Cortex of kidney (tissue), 1 donor: ENCODE measurements around the gene HCAR2.
"Not testable (repeated sequence)": the region's sequence is repeated elsewhere in the genome, so short reads cannot be mapped to it uniquely, and the experiment has no call there.

Experiments
- DNase-seq: peaks from one replicate; lab custom pipeline; 2025; lab: John Stamatoyannopoulos, UW

The HCAR2 gene

DNA sequence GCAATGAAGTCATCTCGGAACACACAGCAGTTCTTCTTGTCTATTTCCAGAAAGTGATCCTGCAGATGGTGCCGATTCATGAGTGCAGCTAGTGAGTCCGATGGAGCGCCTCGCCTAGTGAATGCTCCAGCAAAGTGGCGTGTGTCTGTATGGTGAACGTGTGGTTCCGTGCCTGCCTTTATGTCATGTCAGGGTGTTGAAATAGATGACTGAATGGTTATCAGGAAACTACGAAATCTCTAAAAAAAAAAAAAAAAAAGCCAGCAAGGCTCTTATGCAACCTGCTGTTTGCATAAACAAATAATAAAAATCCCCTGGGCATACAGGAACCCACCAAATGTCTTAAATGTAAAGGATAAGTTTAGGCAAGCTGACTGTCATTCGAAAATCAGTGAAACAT lies 13.5 kb upstream of the HCAR2 start, which contains the start of gene HCAR3:
Gene HCAR3 (minus strand): TSS at position 154 of the 400 bp plus-strand sequence. CDS start 74 bp downstream, at position 80.
- not testable (repeated sequence) for DNase-seq

DNA sequence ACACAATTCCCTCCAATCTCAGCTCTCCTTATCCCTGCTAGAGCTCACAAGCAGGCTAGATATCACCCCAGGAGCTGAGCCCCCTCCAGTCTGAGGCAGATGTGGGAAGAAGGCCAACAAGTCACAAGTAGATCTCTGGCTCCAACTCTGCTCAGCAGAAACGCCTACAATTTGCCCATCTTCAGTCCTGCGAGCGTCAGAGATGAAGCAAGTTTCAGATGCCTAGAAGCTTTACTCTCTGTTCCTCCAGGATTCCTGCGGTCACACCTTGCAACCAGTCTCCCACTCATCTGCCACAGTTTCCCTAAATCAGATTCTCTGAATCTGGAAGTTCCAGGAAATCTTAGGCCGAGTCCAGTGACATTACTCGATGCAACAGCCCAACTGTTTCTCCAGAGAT lies 12.1 kb upstream of the HCAR2 start:
- DNase-seq: not testable (repeated sequence)

GRCh38 chr12:122713491-122714188 lies 10.5 kb upstream of the HCAR2 start:
- not testable (repeated sequence) for DNase-seq

DNA sequence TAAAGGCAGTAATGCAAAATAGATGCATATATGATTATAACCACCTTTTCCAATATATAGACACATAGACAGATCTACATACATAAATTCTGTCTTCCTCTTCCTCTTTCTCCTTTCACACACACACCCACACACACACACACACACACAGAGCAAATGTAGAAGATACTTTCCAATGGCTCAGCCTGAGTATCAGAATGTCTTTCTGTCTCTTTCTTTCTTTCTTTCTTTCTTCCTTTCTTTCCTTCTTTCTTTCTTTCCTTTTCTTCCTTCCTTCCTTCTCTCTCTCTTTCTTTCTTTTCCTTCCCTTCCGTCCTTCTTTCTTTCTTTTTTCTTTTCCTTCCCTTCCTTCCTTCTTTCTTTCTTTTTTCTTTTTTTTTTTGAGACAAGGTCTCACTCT lies 8.1 kb upstream of the HCAR2 start:
- DNase-seq: not testable (repeated sequence)

- DNase-seq: not testable (repeated sequence)
Observed at GRCh38 chr12:122710341-122710740, 7.2 kb upstream of the HCAR2 start.

DNA sequence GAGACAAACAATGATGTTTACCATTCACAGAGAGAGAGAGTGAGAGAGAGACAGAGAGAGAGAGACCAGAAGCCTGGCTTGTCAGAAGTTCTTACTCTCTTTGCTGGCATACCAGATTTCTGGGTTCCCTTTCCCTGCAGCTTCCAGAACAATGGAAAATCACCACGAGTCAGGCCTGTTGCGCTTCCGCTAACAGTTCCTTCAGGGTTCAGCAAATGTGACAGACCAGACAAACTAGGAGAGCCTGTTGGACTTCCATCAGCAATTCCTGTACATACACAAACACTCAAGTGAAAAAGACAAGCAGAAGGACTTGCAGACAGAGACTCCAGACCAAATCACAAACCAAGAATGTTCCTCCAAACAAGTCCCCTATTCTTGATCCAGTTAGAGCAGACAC lies 6.1 kb upstream of the HCAR2 start:
- DNase-seq: not testable (repeated sequence)

DNA sequence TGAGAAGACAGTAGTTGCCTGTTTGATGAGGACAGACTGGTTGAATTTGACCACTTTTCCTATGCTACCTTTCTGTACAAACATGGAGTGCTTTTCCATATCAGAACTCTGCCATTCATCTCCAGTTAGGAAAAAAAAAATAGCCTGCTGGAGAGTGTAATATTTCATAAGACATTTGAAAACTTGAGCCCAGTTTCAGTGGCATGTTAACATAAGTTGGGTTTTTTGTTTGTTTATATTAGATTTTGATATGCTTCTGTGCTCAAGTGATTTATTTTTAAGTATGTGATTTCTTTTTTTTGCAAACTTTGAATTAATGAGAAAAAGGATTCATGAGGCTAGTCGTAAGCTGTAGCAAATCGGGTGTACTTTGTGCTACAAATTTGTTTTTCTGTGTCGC lies 684 bp upstream of the HCAR2 start:
- DNase-seq: not testable (repeated sequence)

DNA sequence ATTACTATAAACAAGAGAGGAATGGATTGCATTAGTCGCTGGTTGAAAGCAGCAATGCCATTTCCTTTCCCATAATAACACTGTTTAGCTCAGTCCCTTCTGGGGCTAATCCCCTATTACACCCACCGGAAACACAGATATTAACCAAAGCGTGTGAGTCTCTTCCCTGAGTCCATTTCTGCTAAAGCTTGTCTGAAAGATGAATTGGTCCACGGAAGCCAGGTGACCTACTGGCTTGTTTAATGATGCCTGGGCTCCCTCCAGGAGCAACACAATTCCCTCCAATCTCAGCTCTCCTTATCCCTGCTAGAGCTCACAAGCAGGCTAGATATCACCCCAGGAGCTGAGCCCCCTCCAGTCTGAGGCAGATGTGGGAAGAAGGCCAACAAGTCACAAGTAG lies 1.7 kb downstream of the HCAR2 start:
- DNase-seq: not testable (repeated sequence)

GRCh38 chr12:122700038-122700710 lies 3.0 kb downstream of the HCAR2 start:
- not testable (repeated sequence) for DNase-seq

- DNase-seq: not testable (repeated sequence)
Observed at GRCh38 chr12:122696922-122697321, 6.2 kb downstream of the HCAR2 start.

DNA sequence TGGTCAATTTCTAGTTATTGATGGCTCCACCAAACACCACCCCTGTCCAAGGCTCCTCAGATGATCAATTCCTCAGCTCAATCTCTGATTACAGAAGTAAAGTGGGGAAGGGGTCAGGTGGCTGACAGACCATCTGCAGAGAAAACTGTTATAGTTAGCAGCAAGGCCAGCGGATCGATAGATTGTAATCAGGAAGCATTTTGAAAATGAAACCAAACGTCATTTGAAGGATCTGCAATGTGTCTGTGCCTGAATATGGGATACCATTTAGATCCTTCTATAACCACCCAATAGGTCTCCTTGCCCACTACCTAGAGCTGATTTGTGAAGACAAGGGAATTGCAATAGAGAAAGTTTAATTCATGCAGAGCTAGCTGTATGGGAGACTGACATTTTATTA lies 11.6 kb downstream of the HCAR2 start:
- no peak for DNase-seq

DNA sequence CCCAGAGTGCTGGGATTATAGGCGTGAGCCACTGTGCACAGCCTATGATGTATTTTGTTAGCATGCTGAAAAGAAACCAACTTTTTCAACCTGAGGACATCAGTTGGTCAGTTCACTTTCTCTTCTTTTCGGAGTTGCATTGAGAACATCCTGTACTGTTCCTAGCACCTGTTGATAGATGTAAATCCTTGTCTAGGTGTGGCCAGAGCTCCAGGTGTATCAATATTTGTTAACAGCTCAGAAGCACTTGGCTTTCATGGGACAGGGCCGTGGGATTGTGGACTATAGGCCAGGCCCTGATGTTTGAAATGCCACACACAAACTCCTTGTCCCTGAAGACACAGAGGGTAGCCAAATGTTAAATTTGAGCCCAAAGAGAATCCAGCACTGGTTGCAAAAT lies 14.9 kb downstream of the HCAR2 start:
- DNase-seq: no peak

DNA sequence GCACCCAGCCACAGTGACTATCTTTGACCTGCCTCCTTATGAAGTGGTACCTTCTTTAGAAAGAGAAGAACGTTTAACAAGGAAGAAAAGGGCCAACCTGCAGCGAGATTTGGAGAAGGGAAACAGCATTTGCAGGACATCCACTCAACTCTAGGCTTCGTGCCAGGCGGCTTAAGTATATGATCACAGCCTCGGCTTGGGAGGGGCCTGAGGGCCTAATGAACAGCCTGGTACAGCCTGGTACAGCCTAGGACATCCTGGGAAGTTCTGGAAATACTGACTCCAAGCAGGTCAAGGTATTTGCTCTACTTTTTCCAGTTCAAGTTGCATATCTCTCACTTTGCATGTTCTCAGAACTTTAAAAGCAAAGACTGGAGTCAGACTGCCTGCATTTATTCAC lies 16.1 kb downstream of the HCAR2 start:
- DNase-seq: no peak

- DNase-seq: no peak
Observed at GRCh38 chr12:122686538-122686937, 16.6 kb downstream of the HCAR2 start.

DNA sequence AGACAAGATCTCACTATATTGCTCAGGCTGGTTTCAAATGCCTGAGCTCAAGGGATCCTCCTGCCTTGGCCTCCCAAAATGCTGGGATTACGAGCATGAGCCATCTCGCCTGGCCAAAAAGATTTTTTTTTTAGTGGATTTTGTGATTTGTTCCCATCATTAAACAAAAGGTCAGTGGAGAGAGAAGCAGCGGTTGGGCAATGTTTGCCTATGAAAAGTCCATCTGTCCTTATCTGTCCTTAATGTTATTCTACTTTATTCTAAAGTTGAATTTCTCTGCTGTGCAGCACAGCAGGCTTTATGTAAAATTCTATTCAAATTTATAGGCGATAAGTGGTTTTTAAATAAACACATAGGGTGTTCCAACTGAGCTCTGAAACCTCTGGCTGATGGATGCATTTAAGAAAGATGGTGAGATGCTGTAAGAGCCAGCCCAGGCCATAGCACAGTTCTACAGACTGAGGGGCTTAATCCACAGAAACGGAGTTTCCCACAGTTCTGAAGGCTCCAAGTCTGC lies 18.8 kb downstream of the HCAR2 start:
- DNase-seq: no peak

DNA sequence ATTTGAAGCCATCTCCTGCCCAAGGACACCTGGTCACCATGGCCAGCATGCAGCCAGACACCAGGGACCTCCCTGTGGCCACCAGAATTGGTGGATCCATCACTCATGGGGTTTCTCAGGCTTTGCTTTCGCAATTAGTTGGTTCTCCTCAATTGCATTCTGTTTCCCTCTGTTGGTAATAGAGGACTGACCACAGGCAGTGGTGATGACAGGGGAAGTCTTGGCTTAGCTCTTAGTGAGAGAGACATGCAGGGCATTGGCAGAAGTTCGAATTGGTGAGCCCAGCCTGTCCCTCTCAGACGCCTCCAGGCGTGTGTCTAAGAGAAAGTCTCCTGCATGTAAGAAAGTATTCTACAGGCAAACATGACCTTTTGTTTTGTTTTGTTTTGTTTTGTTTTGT lies 21.3 kb downstream of the HCAR2 start:
- DNase-seq: no peak

DNA sequence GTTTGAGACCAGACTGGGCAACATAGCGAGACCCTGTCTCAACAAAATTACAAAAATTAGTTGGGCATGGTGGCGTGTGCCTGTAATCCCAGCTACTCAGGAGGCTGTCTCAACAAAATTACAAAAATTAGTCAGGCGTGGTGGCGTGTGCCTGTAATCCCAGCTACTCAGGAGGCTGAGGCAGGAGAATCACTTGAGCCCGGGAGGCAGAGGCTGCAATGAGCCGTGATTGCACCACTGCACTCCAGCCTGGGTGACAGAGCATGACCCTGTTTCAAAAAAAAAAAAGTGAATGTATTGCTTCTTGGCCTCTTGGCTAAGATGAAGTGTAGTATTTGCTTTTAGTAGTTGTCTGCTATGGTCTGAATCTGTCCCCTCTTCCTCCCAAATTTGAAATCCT lies 22.2 kb downstream of the HCAR2 start:
- DNase-seq: not testable (repeated sequence)

- not testable (repeated sequence) for DNase-seq
Observed at GRCh38 chr12:122676781-122677180, 26.4 kb downstream of the HCAR2 start.

DNA sequence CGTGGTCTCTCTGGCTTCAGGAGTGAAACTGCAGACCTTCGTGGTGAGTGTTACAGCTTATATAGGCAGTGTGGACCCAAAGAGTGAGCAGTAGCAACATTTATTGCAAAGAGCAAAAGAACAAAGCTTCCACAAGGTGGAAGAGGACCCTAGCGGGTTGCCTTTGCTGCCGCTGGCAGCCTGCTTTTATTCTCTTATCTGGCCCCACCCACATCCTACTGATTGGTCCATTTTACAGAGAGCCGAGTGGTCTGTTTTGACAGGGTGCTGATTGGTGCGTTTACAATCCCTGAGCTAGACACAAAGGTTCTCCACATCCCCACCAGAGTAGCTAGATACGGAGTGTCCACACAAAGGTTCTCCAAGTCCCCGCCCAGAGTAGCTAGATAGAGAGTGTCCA lies 27.1 kb downstream of the HCAR2 start:
- DNase-seq: not testable (repeated sequence)

DNA sequence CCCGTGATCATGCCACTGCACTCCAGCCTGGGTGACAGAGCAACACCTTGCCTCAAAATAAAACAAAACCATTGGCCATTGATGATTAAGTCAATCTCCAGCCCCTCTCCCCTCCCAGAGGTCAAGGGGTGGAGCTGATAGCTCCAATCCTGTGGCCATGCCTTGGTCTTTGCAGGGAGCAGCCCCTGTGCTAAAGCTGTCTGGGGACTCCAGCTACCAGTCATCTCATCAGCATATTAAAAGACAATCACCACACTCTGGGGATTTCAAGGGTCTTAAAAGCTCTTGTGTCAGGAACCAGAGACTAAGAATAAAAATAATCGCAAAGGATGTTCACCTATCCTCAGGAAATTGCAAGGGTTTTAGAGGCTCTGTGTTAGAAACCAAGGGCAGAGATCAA lies 30.6 kb downstream of the HCAR2 start:
- no peak for DNase-seq

DNA sequence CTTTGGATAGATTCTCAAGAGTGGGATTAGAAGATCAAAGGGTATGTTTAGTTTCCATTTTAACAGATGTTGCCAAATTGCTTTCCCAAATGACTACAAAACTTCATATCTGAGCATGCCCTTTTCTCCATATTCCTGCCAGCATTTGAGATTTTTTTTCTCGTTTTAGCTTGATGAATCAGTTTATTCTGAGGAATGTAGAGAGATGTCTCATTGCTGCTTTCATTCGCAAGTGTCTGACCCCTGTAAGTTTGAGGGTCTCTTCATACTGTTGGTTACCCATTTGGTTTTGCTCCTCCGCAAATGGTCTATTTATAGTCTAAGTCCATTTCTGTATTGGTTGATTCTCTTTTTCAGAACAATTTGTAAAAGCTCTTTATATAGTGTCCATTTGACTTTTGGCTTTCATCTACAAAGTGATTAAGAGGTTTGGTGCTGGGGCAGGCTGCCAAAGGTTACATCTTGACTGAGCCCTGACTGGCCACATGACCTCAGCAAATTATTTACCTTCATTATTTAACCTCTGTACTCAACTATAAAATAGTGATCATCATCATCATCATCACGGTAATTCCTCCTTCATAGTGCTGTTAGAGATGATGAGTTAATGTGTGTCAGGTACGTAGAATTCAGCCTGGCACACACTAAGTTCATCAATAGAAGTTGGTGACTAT lies 33.6 kb downstream of the HCAR2 start:
- no peak for DNase-seq

- no peak for DNase-seq
Observed at GRCh38 chr12:122668268-122668667, 34.9 kb downstream of the HCAR2 start.

DNA sequence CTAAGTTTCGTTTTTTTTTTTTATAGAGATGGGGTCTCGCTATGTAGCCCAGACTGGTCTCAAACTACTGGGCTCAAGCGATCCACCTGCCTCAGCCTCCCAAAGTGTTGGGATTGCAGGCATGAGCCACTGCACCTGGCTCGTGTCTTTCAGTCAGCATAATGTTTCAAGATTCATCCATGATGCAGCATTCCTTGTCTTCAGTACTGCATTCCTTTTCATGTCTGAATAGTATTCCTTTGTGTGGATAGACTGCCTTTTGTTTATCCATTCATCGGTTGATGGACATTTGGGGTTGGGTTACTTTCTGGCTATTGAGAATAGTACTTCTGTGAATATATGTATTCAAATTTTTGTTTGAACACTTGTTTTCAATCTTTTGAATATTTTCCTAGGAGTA lies 37.4 kb downstream of the HCAR2 start:
- no peak for DNase-seq
